Fibroblast of lung (primary cell): Measurements from ENCODE around the gene ADAMTS5. TPM values are rescaled to one million over a fixed set of nuclear protein-coding genes. Genes with fewer than 3 reads are reported as not detected.
A peak's percentile ranks its signal among the peaks of the same experiment; 100 is the strongest.

Source experiments
- DNase-seq, 2 donors: peaks; one replicate each; pipeline versions ENCODE4 v3.0.0 to v3.0.0-alpha.2; 2010; ENCODE audit warnings: low read depth in 2 of 2
- H2AFZ ChIP-seq: 2 replicates; pipeline ENCODE4 v1.5.1; 2012; ENCODE audit warnings: low read length, control low read depth, inconsistent platforms
- H3K27ac ChIP-seq: 2 replicates; pipeline ENCODE4 v1.5.1; 2011; ENCODE audit warnings: low read length, control low read depth; ENCODE audit not compliant: insufficient read depth
- H3K27me3 ChIP-seq: 2 replicates; pipeline ENCODE4 v1.5.1; 2011; ENCODE audit warnings: mild to moderate bottlenecking, low read length; ENCODE audit not compliant: control insufficient read depth, insufficient read depth
- H3K36me3 ChIP-seq: 2 replicates; pipeline ENCODE4 v1.5.1; 2011; ENCODE audit warnings: low read length; ENCODE audit not compliant: control insufficient read depth, insufficient read depth
- H3K4me1 ChIP-seq: 2 replicates; pipeline ENCODE4 v1.5.1; 2011; ENCODE audit warnings: low read length; ENCODE audit not compliant: control insufficient read depth, insufficient read depth; ENCODE audit errors: extremely low read depth
- H3K4me2 ChIP-seq: 2 replicates; pipeline ENCODE4 v1.5.1; 2011; ENCODE audit warnings: low read length, control low read depth; ENCODE audit not compliant: insufficient read depth; ENCODE audit errors: extremely low read depth
- H3K4me3 ChIP-seq, 4 experiments: fragments of 200-600 bp in 1 of 4; sonication (generic) in 1 of 4; replicated peaks in 1 of 4; 2 replicates each; pipeline ENCODE4 v1.5.1; 2011 to 2016; ENCODE audit warnings: low read length in 4 of 4, low read depth in 3 of 4, mild to moderate bottlenecking in 3 of 4, control low read depth in 2 of 4, inconsistent platforms in 1 of 4, mixed read lengths in 1 of 4; ENCODE audit not compliant: insufficient read depth in 1 of 4; ENCODE audit errors: control extremely low read depth in 1 of 4
- H3K79me2 ChIP-seq: 2 replicates; pipeline ENCODE4 v1.5.1; 2012; ENCODE audit warnings: mild to moderate bottlenecking, low read length, inconsistent platforms; ENCODE audit not compliant: control insufficient read depth, insufficient read depth
- H3K9ac ChIP-seq: 2 replicates; pipeline ENCODE4 v1.5.1; 2011; ENCODE audit warnings: mild to moderate bottlenecking, low read length, control low read depth; ENCODE audit not compliant: insufficient read depth
- H3K9me3 ChIP-seq: 2 replicates; pipeline ENCODE4 v1.5.1; 2012; ENCODE audit warnings: low read depth, low read length; ENCODE audit not compliant: control insufficient read depth, insufficient read depth
- H4K20me1 ChIP-seq: 2 replicates; pipeline ENCODE4 v1.5.1; 2011; ENCODE audit warnings: low read length; ENCODE audit not compliant: control insufficient read depth, insufficient read depth; ENCODE audit errors: extremely low read depth
- CTCF ChIP-seq, 2 donors: IDR thresholded peaks in 1 of 2; conservative IDR thresholded peaks in 1 of 2; 1 replicate in 1 of 2; 2 replicates in 1 of 2; pipeline ENCODE4 v1.5.1; 2011 to 2012; ENCODE audit warnings: low read length in 2 of 2, control low read depth in 1 of 2, inconsistent platforms in 1 of 2, low read depth in 1 of 2, mild to moderate bottlenecking in 1 of 2
- EZH2 ChIP-seq: IDR thresholded peaks from 2 replicates; pipeline ENCODE4 v1.5.1; 2012; ENCODE audit warnings: low read length, control low read depth, mild to moderate bottlenecking; ENCODE audit errors: missing control alignments
- polyA plus RNA-seq, 2 donors: library from polyadenylated mRNA; depleted of rRNA in 1 of 2; stranded (reverse) in 1 of 2; unstranded in 1 of 2; fragments of >200 nt; gene quantifications; 2 replicates each; pipeline ENCODE4 v1.2.1, GENCODE V29; 2011 to 2012; ENCODE audit warnings: missing spikeins in 1 of 2
- total RNA-seq: library from RNA; depleted of rRNA; stranded (reverse); fragments of >200 nt; gene quantifications from 2 replicates; pipeline ENCODE4 v1.2.1, GENCODE V29; 2014

ADAMTS5 gene
- total and polyA plus RNA-seq, 2 donors (not counting 1 experiment from before 2014, with no cell fraction given) = 4.3 to 12.2 TPM

- H3K27me3 ChIP-seq = no peaks in the 10 kb centered on the region
- peak overlapping the region; percentile 56 for H2AFZ ChIP-seq
- no peak overlapping the region for H3K27ac ChIP-seq
- no peak for TF ChIP-seq CTCF (conservative IDR thresholded peaks at IDR 0.05 in 1 of 2, IDR thresholded peaks at IDR 0.05 in 1 of 2; ENCODE audit: low read depth in 1 of 2, low read length in 2 of 2)
- TF ChIP-seq EZH2 = no peak
- no peaks in the 10 kb centered on the region for H3K36me3 ChIP-seq
- no peaks in the 10 kb centered on the region for H3K9me3 ChIP-seq
- H3K4me1 ChIP-seq = peaks cover 6% of the 10 kb centered on the region
- no peak overlapping the region for H3K9ac ChIP-seq
- DNase-seq = no peak
- no peak overlapping the region for H3K4me3 ChIP-seq
- H4K20me1 ChIP-seq = no peaks in the 10 kb centered on the region
- H3K79me2 ChIP-seq = no peaks in the 10 kb centered on the region
- H3K4me2 ChIP-seq = peak overlapping the region; percentile 62
These were observed 20.0 kb downstream of the ADAMTS5 start for GRCh38 chr21:26946744-26947446.

- Histone ChIP-seq H3K9me3 (no peaks in the 10 kb centered on the region), H3K79me2 (no peaks in the 10 kb centered on the region), H4K20me1 (no peaks in the 10 kb centered on the region), H3K36me3 (no peaks in the 10 kb centered on the region), H3K4me3 (peak overlapping the region in 1 of 4 experiments; percentile 12), H3K27me3 (no peaks in the 10 kb centered on the region), H3K4me2 (peak overlapping the region; percentile 62), H3K9ac (no peak overlapping the region), H3K4me1 (peaks cover 6% of the 10 kb centered on the region), H3K27ac (peak overlapping the region; percentile 21), H2AFZ (peak overlapping the region; percentile 19)
- TF ChIP-seq CTCF (conservative IDR thresholded peaks at IDR 0.05 in 1 of 2, IDR thresholded peaks at IDR 0.05 in 1 of 2; ENCODE audit: low read depth in 1 of 2, low read length in 2 of 2) = no peak
- no peak for TF ChIP-seq EZH2
- DNase-seq = peak in 1 of 2 donors; percentile 12
These were observed 20.8 kb downstream of the ADAMTS5 start for GRCh38 chr21:26945916-26946675.

- no peak overlapping the region for H3K4me2 ChIP-seq
- H3K9me3 ChIP-seq = no peaks in the 10 kb centered on the region
- no peak overlapping the region for H3K4me3 ChIP-seq
- no peaks in the 10 kb centered on the region for H4K20me1 ChIP-seq
- no peaks in the 10 kb centered on the region for H3K27me3 ChIP-seq
- DNase-seq = no peak
- no peak overlapping the region for H3K9ac ChIP-seq
- H3K4me1 ChIP-seq = peaks cover 8% of the 10 kb centered on the region
- no peak overlapping the region for H2AFZ ChIP-seq
- H3K79me2 ChIP-seq = no peaks in the 10 kb centered on the region
- no peak overlapping the region for H3K27ac ChIP-seq
- TF ChIP-seq EZH2 (no peak), CTCF (conservative IDR thresholded peaks at IDR 0.05 in 1 of 2, IDR thresholded peaks at IDR 0.05 in 1 of 2; ENCODE audit: low read depth in 1 of 2, low read length in 2 of 2) (no peak)
- no peaks in the 10 kb centered on the region for H3K36me3 ChIP-seq
These were observed 23.0 kb downstream of the ADAMTS5 start for GRCh38 chr21:26943921-26944320.
